H1 (cell line): ENCODE data around the gene NR2C2AP. TPM values are rescaled to one million over a fixed set of nuclear protein-coding genes. Genes with fewer than 3 reads are reported as not detected.

Source experiments
- CTCF ChIA-PET: fragments of 300-600 bp; sonication (Branson Sonifier 250); formaldehyde crosslinking; loops from one replicate; lab custom pipeline; 2021; ENCODE audit not compliant: partially characterized antibody; lab: Charles Lee
- POLR2A ChIA-PET: fragments of 300-600 bp; sonication (Branson Sonifier 250); formaldehyde crosslinking; loops from one replicate; lab custom pipeline; 2021; ENCODE audit warnings: inconsistent platforms; ENCODE audit not compliant: partially characterized antibody; lab: Charles Lee
- DNase-seq, 2 experiments: peaks; one replicate each; pipeline versions ENCODE4 v3.0.0 to v3.0.0-alpha.2; 2010 to 2022; ENCODE audit warnings: low spot score in 2 of 2, low read depth in 1 of 2, mixed read lengths in 1 of 2
- FAIRE-seq: peaks from 2 replicates; lab custom pipeline; 2011; peaks lifted over from hg19 to GRCh38; lab: Jason Lieb, UNC
- H2AFZ ChIP-seq: 2 replicates; pipeline ENCODE4 v1.8.1; 2012; ENCODE audit warnings: low read length, inconsistent platforms
- H2AK5ac ChIP-seq: 2 replicates; pipeline ENCODE4 v1.6.1; 2013; ENCODE audit warnings: low read depth, low read length
- H2BK120ac ChIP-seq: replicated peaks from 2 replicates; pipeline ENCODE3; 2013; ENCODE audit warnings: low read depth, low read length, inconsistent platforms
- H2BK12ac ChIP-seq: 2 replicates; pipeline ENCODE4 v1.6.1; 2013; ENCODE audit warnings: low read depth, low read length
- H2BK15ac ChIP-seq: 2 replicates; pipeline ENCODE4 v1.6.1; 2013; ENCODE audit warnings: low read length
- H2BK20ac ChIP-seq: 2 replicates; pipeline ENCODE4 v1.6.1; 2013; ENCODE audit warnings: low read length
- H2BK5ac ChIP-seq: 2 replicates; pipeline ENCODE4 v1.6.1; 2013; ENCODE audit warnings: low read depth, low read length
- H3K14ac ChIP-seq: 2 replicates; pipeline ENCODE4 v1.6.1; 2013; ENCODE audit warnings: inconsistent platforms; ENCODE audit not compliant: insufficient read length
- H3K18ac ChIP-seq: 2 replicates; pipeline ENCODE4 v1.6.1; 2013; ENCODE audit warnings: low read length; ENCODE audit errors: extremely low read depth
- H3K23ac ChIP-seq: 2 replicates; pipeline ENCODE4 v1.6.1; 2013; ENCODE audit warnings: inconsistent platforms; ENCODE audit not compliant: insufficient read length
- H3K23me2 ChIP-seq: 2 replicates; pipeline ENCODE4 v1.6.1; 2013; ENCODE audit warnings: low read depth, low read length
- H3K27ac ChIP-seq: 2 replicates; pipeline ENCODE4 v1.6.1; 2011; ENCODE audit warnings: low read depth, low read length, inconsistent platforms
- H3K27me3 ChIP-seq, 4 experiments: replicated peaks in 1 of 4; 1 replicate in 1 of 4; 2 replicates in 3 of 4; pipeline versions ENCODE4 v1.6.1 to v1.8.1; 2011 to 2013; ENCODE audit warnings: low read length in 3 of 4, mild to moderate bottlenecking in 3 of 4, inconsistent platforms in 2 of 4, mixed read lengths in 2 of 4, moderate library complexity in 1 of 4; ENCODE audit not compliant: control insufficient read depth in 3 of 4, insufficient read depth in 3 of 4; ENCODE audit errors: extremely low read depth in 1 of 4
- H3K36me3 ChIP-seq, 4 experiments: 2 replicates each; pipeline versions ENCODE4 v1.6.1 to v1.8.1; 2011 to 2013; ENCODE audit warnings: mild to moderate bottlenecking in 4 of 4, low read length in 3 of 4, moderate library complexity in 2 of 4, control low read depth in 1 of 4, inconsistent platforms in 1 of 4; ENCODE audit not compliant: insufficient read depth in 4 of 4, control insufficient read depth in 2 of 4
- H3K4ac ChIP-seq: replicated peaks from 2 replicates; pipeline ENCODE3; 2013; ENCODE audit warnings: low read length, low read depth, mixed read lengths, inconsistent platforms; ENCODE audit not compliant: insufficient read length
- H3K4me1 ChIP-seq, 4 experiments: replicated peaks in 1 of 4; 1 replicate in 1 of 4; 2 replicates in 3 of 4; pipeline versions ENCODE4 v1.6.1 to v1.8.1; 2011 to 2013; ENCODE audit warnings: low read length in 3 of 4, inconsistent platforms in 2 of 4, mixed read lengths in 1 of 4; ENCODE audit not compliant: insufficient read depth in 4 of 4, control insufficient read depth in 3 of 4
- H3K4me2 ChIP-seq, 2 experiments: 2 replicates each; pipeline versions ENCODE4 v1.6.1 to v1.8.1; 2011 to 2013; ENCODE audit warnings: low read depth in 2 of 2, low read length in 2 of 2, control low read depth in 1 of 2, inconsistent platforms in 1 of 2, mild to moderate bottlenecking in 1 of 2; ENCODE audit not compliant: insufficient read depth in 1 of 2
- H3K4me3 ChIP-seq, 4 experiments: fragments of 200-600, 300-600 bp in 1 of 4; sonication (generic), shearing (Covaris generic), sonication (Bioruptor Twin) in 1 of 4; 2 replicates each; pipeline versions ENCODE4 v1.5.1 to v1.8.1; 2011 to 2016; ENCODE audit warnings: low read length in 4 of 4, low read depth in 3 of 4, control low read depth in 2 of 4, inconsistent platforms in 2 of 4, mild to moderate bottlenecking in 2 of 4, mixed read lengths in 1 of 4, moderate library complexity in 1 of 4; ENCODE audit not compliant: insufficient read depth in 2 of 4; ENCODE audit errors: extremely low read depth in 1 of 4
- H3K56ac ChIP-seq: replicated peaks from 2 replicates; pipeline ENCODE3; 2013; ENCODE audit warnings: low read depth, mild to moderate bottlenecking, mixed read lengths, low read length, inconsistent platforms; ENCODE audit not compliant: insufficient read length
- H3K79me1 ChIP-seq: 2 replicates; pipeline ENCODE4 v1.6.1; 2013; ENCODE audit warnings: low read depth, low read length, control low read depth
- H3K79me2 ChIP-seq, 2 experiments: 2 replicates each; pipeline versions ENCODE4 v1.6.1 to v1.8.1; 2012 to 2013; ENCODE audit warnings: low read length in 2 of 2, mild to moderate bottlenecking in 2 of 2, inconsistent platforms in 1 of 2; ENCODE audit not compliant: insufficient read depth in 2 of 2, control insufficient read depth in 1 of 2
- H3K9ac ChIP-seq, 4 experiments: replicated peaks in 1 of 4; 1 replicate in 1 of 4; 2 replicates in 3 of 4; pipeline versions ENCODE4 v1.6.1 to v1.8.1; 2011 to 2013; ENCODE audit warnings: low read depth in 3 of 4, low read length in 3 of 4, control low read depth in 2 of 4, mild to moderate bottlenecking in 2 of 4, moderate library complexity in 2 of 4, inconsistent platforms in 1 of 4; ENCODE audit errors: extremely low read depth in 1 of 4
- H3K9me3 ChIP-seq, 2 experiments: 2 replicates each; pipeline versions ENCODE4 v1.6.1 to v1.8.1; 2012 to 2013; ENCODE audit warnings: mild to moderate bottlenecking in 2 of 2, moderate library complexity in 2 of 2, control low read depth in 1 of 2, inconsistent platforms in 1 of 2, low read depth in 1 of 2, low read length in 1 of 2, mixed read lengths in 1 of 2; ENCODE audit not compliant: insufficient read depth in 2 of 2
- H4K20me1 ChIP-seq, 2 experiments: replicated peaks in 1 of 2; 2 replicates each; pipeline versions ENCODE3 to v1.8.1; 2011 to 2013; ENCODE audit warnings: inconsistent platforms in 2 of 2, low read length in 2 of 2, mild to moderate bottlenecking in 1 of 2; ENCODE audit not compliant: insufficient read depth in 2 of 2, control insufficient read depth in 1 of 2
- H4K5ac ChIP-seq: 2 replicates; pipeline ENCODE4 v1.6.1; 2013; ENCODE audit warnings: low read length, low read depth, mixed read lengths, inconsistent platforms; ENCODE audit not compliant: insufficient read length
- H4K8ac ChIP-seq: 2 replicates; pipeline ENCODE4 v1.8.0; 2013; ENCODE audit warnings: mild to moderate bottlenecking, moderate library complexity, low read length, inconsistent platforms; ENCODE audit not compliant: insufficient read depth; ENCODE audit errors: extremely low read depth
- H4K91ac ChIP-seq: replicated peaks from 2 replicates; pipeline ENCODE3; 2013; ENCODE audit warnings: low read length, mixed read lengths, inconsistent platforms; ENCODE audit not compliant: insufficient read length
- CREB1 ChIP-seq: IDR thresholded peaks from 2 replicates; pipeline ENCODE4 v1.6.1; 2012; ENCODE audit warnings: inconsistent platforms
- GABPA ChIP-seq: IDR thresholded peaks from 2 replicates; pipeline ENCODE4 v1.6.1; 2011; ENCODE audit warnings: mild to moderate bottlenecking, low read length, moderate library complexity, borderline replicate concordance; ENCODE audit not compliant: insufficient read depth
- GTF2F1 ChIP-seq: IDR thresholded peaks from 2 replicates; pipeline ENCODE4 v1.6.1; 2012; ENCODE audit warnings: low read depth, low read length, improper control_type of control experiment, borderline replicate concordance
- JUND ChIP-seq: IDR thresholded peaks from 2 replicates; pipeline ENCODE4 v1.6.1; 2011; ENCODE audit warnings: mild to moderate bottlenecking, improper control_type of control experiment, low read length
- KDM4A ChIP-seq: IDR thresholded peaks from one replicate; pipeline ENCODE4 v1.7.1; 2012; ENCODE audit warnings: low read depth, mild to moderate bottlenecking, moderate library complexity, low read length, inconsistent platforms; ENCODE audit not compliant: severe bottlenecking
- NANOG ChIP-seq: IDR thresholded peaks from 2 replicates; pipeline ENCODE4 v1.6.1; 2011; ENCODE audit warnings: low read length, low read depth, mild to moderate bottlenecking, inconsistent platforms; ENCODE audit not compliant: insufficient read depth, poor library complexity, severe bottlenecking
- PHF8 ChIP-seq: fragments of 200-600 bp; sonication (generic); conservative IDR thresholded peaks from 2 replicates; pipeline ENCODE4 v1.7.1; 2012; ENCODE audit warnings: low read depth, mild to moderate bottlenecking, inconsistent platforms, low read length, moderate library complexity
- POLR2A ChIP-seq, 2 experiments: IDR thresholded peaks; 1 replicate in 1 of 2; 2 replicates in 1 of 2; pipeline ENCODE4 v1.6.1; 2011; ENCODE audit warnings: low read depth in 2 of 2, low read length in 2 of 2, mild to moderate bottlenecking in 2 of 2; ENCODE audit errors: control extremely low read depth in 1 of 2
- RAD21 ChIP-seq, 2 experiments: IDR thresholded peaks in 1 of 2; conservative IDR thresholded peaks in 1 of 2; 2 replicates each; pipeline ENCODE4 v1.6.1; 2011; ENCODE audit warnings: low read depth in 2 of 2, low read length in 2 of 2, improper control_type of control experiment in 1 of 2, inconsistent platforms in 1 of 2, mild to moderate bottlenecking in 1 of 2, moderate library complexity in 1 of 2
- SIRT6 ChIP-seq: IDR thresholded peaks from one replicate; pipeline ENCODE4 v1.7.1; 2012; ENCODE audit warnings: low read length, inconsistent platforms
- TAF1 ChIP-seq: IDR thresholded peaks from 2 replicates; pipeline ENCODE4 v1.6.1; 2011; ENCODE audit warnings: mild to moderate bottlenecking, low read depth, low read length
- WGBS, 2 experiments: shearing (Covaris generic) in 1 of 2; methylation state at CpG; one replicate each; pipeline versions ENCODE4 v1.1.6 to v1.1.7; 2013 to 2015; ENCODE audit warnings: low lambda C conversion rate in 2 of 2, mixed read lengths in 2 of 2, inconsistent platforms in 1 of 2, low coverage in 1 of 2, missing lambda C conversion rate in 1 of 2; ENCODE audit not compliant: insufficient replicate concordance in 2 of 2, insufficient coverage in 1 of 2, insufficient read length in 1 of 2; ENCODE audit errors: extremely low coverage in 1 of 2, missing lambda C conversion rate in 1 of 2; 5-methylcytosine and 5-hydroxymethylcytosine counted together
- polyA plus RNA-seq, 7 experiments: library from polyadenylated mRNA; depleted of rRNA in 3 of 7; stranded (reverse) in 5 of 7; unstranded in 2 of 7; fragments of >200 nt in 5 of 7; fragments of 200-250 nt in 2 of 7; gene quantifications; 1 replicate in 5 of 7; 2 replicates in 1 of 7; 4 replicates in 1 of 7; pipeline versions ENCODE4 v1.2.1 to v1.2.3, GENCODE V29; 2011 to 2013; ENCODE audit warnings: missing spikeins in 2 of 7, mixed read lengths in 2 of 7
- total RNA-seq: library from RNA; stranded (reverse); fragmentation: NEBNext Ultra II Directional; extraction: Animal tissue kit (Norgen Biotek cat#: 25700); gene quantifications from 2 replicates; pipeline ENCODE4 v1.2.1, GENCODE V29; 2021

Gene NR2C2AP
- total and polyA plus RNA-seq, 2 of the 8 experiments (the other 6 are each of a cell fraction or from before 2014, with no cell fraction given): 16.4 to 20.5 TPM

DNA sequence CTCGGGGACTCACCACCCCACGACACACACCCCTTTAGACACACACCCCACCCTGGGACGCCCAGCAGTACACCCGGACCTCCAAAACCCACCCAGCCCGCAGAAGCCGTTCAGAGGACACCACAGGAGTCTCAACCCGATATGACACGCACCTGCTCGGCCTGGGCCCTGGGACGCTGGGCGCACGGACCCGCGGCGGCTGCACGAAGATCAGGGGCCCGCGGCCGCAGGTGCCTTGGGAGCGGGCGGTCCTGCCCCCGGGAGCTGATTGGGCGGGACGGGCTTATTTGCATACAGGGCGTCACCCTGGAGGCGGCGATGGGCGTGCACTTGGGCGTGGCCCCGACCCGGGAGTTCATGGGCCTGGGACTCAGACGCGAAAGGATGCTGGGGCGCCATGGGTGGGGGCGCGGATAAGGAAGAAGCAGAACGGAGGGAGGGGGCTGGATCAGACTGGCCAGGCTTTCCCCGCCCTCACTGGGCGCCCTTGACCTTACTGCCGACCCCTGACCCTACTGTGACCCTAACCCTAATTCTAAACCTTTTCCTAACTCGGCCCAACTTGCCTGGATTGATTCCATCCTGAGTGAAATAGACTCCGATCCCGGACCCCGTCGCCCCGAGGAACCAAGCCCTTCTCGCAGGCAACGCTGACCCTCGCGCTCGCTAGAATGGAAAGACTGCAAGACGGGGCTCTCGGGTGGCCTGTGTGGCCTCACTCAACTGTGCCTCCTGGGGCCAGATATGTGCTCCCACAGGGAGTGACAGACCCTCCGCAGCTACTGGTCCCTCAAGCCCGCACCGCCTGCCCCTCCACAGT lies 33.0 kb downstream of the NR2C2AP start, which contains the start of gene MEF2B:
Gene MEF2B, minus strand, starts transcription at position 211 of the 820 bp plus-strand sequence. CDS start 19,528 bp downstream, outside the sequence.
- peak; percentile 59 to 96 for DNase-seq
- H2AFZ ChIP-seq: no peak within 1 kb of the TSS
- no peak for TF ChIP-seq JUND
- no peak for TF ChIP-seq SIRT6
- TF ChIP-seq TAF1: peak; percentile 28; the same call in 1 of the 2 replicates
- no peak for TF ChIP-seq GTF2F1
- no peak for TF ChIP-seq PHF8
- peak; percentile 21; the same call in 1 of the 2 replicates for TF ChIP-seq CREB1
- TF ChIP-seq NANOG: peak; percentile 20
- 0 out of 4 replicates have a peak, but pooled peaks of 1 of the 2 experiments have one; percentile 4 for TF ChIP-seq RAD21 (IDR thresholded peaks at IDR 0.05 in 1 of 2, conservative IDR thresholded peaks at IDR 0.05 in 1 of 2; ENCODE audit: low read depth in 2 of 2, low read length in 2 of 2)
- TF ChIP-seq KDM4A: peak; percentile 25
- peak in 1 of 2 experiments; percentile 34; a peak in 1 of 3 replicates for TF ChIP-seq POLR2A (IDR thresholded peaks at IDR 0.05; ENCODE audit: control extremely low read depth in 1 of 2, low read depth in 2 of 2, low read length in 2 of 2)
- 0 out of 2 replicates have a peak, but pooled peaks have one; percentile 22 for TF ChIP-seq GABPA

More for the DNA sequence above, 33.0 kb downstream of the NR2C2AP start, which contains the start of gene MEF2B:
- Histone ChIP-seq H3K4me3 (peak within 1 kb of the TSS; percentile 15 to 59 (median 28); a peak in 7 of 8 replicates), H2BK120ac (no peak within 1 kb of the TSS), H2BK5ac (peak within 1 kb of the TSS; percentile 18; the same call in 1 of the 2 replicates), H3K27ac (no peak within 1 kb of the TSS), H4K5ac (no peak within 1 kb of the TSS), H3K4me1 (peaks cover 0 to 23% (median 11%) of the 10 kb centered on the region in 4 experiments; a peak in 6 of 7 replicates), H3K4ac (no peak within 1 kb of the TSS), H4K8ac (no peak within 1 kb of the TSS; the same call in 1 of the 2 replicates), H3K23me2 (peaks cover 7% of the 10 kb centered on the region; the same call in 1 of the 2 replicates), H3K36me3 (no peaks in the 10 kb centered on the region; a peak in 1 of 8 replicates), H3K18ac (no peak within 1 kb of the TSS; the same call in none of the 2 replicates), H3K9me3 (no peaks in the 10 kb centered on the region), H2BK20ac (no peak within 1 kb of the TSS), H2AK5ac (peak within 1 kb of the TSS; percentile 14), H3K79me1 (no peaks in the 10 kb centered on the region), H3K14ac (no peak within 1 kb of the TSS), H4K91ac (no peak within 1 kb of the TSS), H3K79me2 (no peaks in the 10 kb centered on the region), H2BK15ac (no peak within 1 kb of the TSS), H3K9ac (peak within 1 kb of the TSS in 1 of 4 experiments; percentile 26; a peak in 1 of 7 replicates), H4K20me1 (peaks cover 0 to 8% of the 10 kb centered on the region in 2 experiments), H2BK12ac (no peak within 1 kb of the TSS), H3K56ac (no peak within 1 kb of the TSS), H3K4me2 (peak within 1 kb of the TSS; percentile 70 to 81), H3K23ac (no peak within 1 kb of the TSS), H3K27me3 (peaks cover 2 to 16% (median 11%) of the 10 kb centered on the region in 4 experiments)
- ChIA-PET CTCF (interaction anchor here (0.6 to 7.1 kb wide), 7 partner anchors 10 to 1585 kb away, joined by 3 to 109 read pairs (median 4); no protein-coding TSS in a partner anchor), POLR2A (interaction anchor here (0.9 to 11.8 kb wide), 7 partner anchors 11 to 111 kb away, joined by 3 to 133 read pairs (median 5); no protein-coding TSS in a partner anchor)
- 19% methylated on average over 52 of the region's 56 CpGs; no CpG with 5 or more reads in 1 of the 2 experiments for WGBS, 2 experiments
- FAIRE-seq: no peak
